Hepatic stellate cell (primary cell): ENCODE data around the gene STK24.

Source experiments
- DNase-seq: peaks from one replicate; pipeline ENCODE4 v3.0.0; 2011; ENCODE audit warnings: low spot score

STK24 gene

DNA sequence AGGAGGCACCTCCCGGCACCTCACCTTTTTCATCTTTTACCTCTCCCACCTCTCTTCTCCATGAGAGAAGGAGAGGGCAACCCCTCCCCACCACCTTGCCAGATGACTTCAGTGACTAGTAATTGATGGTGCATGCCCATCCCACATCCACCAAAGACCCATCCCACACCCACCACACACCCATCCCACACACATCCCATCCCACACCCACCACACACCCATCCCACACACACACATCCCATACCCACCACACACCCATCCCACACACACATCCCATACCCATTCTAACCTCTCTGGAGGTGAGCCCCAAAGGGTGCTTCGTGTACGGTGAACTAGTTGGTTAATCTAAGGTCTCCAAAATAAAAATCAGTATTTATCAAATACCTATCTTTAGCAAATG, 44.7 kb downstream of the STK24 start:
- no peak for DNase-seq

DNA sequence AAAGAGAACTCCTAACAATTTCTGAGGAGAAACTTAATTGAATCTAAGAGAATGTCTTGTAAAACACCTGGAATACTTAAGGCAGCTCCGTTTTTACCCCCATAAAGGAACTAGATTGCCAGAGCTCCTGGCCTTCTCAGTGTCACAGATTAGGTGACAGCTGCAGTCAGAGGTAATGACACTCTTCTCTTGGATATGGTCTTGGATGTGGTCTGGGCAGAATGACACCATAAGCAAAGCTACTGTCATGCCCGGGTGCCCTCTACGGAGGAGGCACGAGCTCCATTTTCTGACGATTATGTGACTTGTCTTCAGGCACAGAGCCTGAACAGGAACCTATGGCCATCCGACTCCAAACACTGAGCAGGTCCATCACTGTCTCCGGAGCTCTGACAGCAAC, 46.7 kb downstream of the STK24 start:
- DNase-seq: no peak

DNA sequence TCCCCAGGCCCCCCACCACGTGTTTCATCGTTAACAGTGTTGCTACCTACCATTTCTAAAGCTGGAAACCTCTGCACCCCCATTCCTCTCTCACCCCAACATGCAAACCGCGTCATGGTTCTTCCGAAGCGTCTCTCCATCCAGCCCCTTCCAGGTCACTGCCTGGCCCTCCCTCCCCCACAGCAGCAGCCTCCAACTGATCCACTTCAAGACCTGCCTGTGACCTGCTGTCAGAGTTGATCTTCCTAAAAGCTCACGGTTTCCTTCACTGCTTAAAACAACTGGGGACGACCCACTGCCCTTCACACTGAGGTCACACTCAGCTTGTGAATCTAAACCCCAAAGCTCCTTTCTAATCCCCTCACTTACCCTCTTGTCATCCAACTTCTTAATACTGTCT, 47.7 kb downstream of the STK24 start:
- DNase-seq: no peak

DNA sequence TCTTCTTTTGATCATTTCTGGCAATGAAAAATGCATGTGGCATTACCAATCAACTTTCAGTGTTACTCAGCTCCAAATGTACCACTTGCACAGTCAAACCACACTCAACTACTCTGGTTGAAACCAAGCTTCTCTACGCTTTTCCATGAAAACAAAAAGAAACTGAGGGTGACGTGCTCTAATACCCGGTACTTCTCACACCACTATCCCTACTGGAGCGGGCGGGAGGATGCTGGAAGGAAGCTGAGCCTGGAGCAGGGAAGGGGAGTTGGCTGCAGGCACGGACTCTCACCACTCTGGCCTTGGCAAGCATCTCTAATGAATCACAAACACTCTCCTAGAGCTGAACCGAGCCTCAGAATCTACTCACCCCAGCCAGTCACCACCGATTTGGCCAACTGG, 48.2 kb downstream of the STK24 start:
- DNase-seq: no peak

DNA sequence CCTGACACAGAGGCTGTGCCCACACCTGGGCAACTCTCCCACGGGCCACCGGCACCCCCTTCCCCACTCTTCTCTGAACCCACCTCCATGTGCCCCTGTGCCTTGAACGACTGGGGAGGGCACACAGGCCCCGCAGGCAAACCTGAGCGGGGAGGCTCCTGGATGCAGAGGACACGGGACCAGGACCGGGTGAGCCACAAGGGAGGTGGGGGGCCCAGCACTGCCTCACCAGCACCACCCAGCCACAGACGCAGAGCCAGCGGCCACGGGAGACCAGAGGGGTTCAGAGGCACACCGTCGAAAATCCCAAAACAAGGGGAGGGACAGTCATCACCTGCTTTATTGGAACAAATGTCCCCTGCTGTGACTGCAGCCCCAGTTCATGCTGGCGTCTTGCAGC, 49.4 kb downstream of the STK24 start:
- no peak for DNase-seq

DNA sequence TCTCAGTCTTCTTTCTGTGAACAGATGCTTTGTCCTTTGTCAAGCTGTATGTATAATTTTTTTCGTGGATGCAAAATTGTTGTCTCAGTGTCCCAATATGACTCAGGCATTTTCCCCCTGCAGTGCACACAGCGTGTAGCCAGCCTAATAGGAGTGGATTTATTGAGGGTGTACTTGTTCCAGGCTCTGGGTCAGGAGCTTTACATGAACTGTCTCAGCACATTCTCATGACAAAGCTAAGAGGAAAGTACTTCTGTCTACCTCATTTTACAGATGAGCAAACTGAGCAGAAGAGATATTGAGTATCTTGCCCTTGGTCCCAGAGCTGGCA, 50.8 kb downstream of the STK24 start:
- DNase-seq: no peak

DNA sequence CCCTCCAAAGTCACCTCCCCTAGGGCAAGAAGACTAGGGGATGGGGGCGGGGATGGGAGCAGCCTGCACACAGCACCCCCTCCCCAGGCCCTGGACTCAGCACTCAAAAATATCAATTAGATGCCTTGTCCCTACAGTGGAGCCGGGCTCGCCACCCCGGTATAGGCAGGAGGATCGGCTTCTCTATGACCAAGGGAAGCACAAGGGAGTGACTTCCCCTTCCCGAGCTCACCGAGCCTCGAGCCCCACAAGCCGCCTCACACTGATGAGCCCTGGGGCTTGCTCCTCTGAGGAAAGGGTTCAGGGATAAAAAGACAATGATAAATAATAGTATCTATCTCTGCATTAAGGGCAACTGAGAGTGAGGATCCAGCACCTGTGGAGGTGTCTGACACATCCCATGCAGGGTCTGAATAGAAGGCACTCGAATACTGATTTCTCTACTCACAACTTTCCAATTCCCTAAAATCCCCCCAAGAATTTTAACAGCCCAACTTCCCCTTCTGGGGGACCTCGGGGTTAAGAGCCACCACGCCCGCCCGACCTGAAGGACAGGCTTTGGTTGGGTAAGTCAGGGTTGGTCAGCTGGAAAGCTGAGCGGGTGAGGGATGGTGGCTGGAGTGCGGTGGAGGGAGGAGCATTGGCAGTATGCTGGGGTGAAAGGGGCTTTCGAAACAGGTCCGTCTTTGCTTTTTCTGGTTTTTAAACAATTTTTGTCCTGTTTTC, 51.3 kb downstream of the STK24 start:
- DNase-seq: no peak

DNA sequence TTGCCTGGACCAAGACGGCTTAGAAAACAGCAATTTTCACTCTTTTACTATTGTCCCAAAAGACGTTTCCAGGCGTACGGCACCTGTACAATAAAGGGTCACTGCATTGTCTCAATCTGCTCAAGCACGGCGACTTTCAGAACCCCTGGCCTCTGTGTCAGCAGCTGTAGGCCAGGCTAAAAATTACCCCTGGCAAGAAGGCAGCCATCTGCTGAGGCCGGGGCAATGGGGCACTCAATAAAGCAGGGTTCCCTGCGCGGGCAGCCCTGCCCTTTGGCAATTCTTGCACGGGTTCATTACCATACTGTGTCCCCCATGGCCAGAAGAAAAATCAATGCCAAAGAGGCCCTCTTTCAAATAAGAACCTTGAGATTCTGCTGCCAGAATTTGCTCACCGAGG, 52.1 kb downstream of the STK24 start:
- no peak for DNase-seq

DNA sequence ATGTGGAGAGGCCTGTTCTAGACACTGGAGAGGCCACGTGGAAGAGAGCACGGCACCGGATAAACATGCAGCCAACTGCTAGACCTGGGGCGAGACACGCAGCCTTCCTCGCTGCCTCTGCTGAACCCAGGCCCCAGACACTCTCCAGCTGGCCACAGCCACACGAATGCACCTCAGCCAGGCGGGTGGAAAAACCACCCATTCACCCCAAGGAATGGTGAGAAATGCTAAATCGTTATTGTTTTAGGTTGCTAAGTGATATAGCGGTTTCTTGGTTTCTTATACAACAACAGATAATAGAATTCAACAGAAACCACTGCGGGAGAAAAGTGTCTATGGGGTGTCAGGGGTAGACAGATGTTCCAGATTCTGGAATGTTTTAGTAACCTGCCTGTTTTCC, 52.5 kb downstream of the STK24 start:
- no peak for DNase-seq

DNA sequence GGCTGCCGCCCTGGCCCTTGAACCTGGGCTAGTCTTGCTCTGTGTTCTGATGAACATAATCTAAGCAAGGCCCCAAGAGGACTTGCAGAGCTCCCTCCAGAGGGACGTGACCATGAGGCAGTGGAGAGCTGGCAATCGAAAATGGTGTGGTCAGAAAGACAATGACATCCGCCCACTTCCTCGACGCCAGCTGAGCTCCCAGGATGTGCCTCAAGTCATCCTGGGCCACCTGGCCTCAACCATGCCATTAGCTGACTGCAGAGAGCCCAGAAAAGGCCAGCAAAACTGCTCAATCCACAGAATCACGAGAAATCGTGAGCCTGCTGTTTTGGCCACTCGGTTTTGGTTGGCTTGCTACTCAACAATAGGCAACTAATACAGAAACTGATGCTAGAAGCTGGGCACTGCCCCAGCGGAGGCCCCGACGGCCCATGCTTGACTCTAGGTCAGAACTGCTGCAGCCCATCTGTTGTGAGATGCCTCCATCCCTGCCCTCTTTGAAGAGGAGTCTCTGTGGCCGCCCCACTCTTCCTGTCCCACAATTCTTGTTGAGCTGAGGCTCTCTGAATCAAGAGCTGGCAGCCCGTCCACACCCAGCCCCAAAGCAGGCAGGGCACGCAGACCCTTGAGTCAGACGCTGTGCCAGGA, 53.3 kb downstream of the STK24 start:
- DNase-seq: no peak

DNA sequence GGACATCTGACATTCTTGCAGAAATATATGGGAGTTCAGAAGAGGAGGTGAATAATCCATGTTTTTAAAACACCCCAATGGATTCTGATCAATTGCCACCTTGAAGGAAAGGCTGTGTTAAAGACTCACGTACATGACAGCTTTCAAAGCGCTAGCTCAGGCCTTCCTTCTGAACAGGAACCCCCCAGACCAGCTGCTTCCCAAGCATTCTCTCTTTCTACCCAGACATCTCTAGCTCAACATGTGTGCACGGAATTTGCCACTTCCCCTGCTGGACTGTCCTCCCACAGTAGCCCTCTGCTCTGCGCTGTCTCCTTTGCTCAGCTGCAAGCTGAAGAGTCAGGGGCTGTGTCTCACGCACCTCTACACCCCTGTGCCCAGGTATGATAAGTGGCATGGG, 54.5 kb downstream of the STK24 start:
- no peak for DNase-seq

DNA sequence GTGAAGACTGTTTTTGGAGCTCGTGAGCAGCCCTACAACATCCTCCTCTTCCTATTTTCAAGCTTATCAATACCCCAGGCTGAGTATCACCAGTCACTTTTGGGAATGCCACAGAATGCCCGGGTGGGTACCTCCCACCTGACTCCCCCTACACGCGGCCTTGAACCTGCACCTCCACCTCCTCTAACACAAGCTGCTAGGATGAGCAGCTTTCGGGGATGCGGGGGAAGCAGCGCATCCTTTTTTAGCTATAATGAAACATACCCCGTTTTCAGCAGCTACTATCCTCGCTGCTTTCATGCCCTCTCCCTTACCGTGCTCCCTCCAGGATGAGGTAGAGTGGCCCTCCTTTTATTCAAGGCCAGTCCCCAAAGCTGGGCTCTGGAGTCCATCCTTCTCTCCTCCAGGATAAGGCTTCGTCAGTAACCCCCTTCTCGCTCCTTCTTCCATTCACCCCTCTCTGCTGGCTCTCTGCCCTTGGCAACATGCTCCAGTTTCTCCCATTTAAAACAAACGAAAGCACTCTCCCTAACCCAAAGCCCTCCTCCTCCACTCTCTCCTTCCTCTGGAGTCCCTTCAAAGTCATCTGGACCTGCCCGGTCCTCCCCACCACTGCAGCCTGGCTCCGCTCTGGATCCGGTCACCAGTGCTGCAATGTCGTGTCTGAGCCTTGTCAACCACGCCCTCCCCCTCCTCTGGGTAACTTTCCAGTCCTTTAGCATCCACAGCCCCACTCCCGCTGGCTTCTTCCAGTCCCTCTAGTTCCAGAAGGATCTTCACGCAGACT, 55.3 kb downstream of the STK24 start:
- no peak for DNase-seq

DNA sequence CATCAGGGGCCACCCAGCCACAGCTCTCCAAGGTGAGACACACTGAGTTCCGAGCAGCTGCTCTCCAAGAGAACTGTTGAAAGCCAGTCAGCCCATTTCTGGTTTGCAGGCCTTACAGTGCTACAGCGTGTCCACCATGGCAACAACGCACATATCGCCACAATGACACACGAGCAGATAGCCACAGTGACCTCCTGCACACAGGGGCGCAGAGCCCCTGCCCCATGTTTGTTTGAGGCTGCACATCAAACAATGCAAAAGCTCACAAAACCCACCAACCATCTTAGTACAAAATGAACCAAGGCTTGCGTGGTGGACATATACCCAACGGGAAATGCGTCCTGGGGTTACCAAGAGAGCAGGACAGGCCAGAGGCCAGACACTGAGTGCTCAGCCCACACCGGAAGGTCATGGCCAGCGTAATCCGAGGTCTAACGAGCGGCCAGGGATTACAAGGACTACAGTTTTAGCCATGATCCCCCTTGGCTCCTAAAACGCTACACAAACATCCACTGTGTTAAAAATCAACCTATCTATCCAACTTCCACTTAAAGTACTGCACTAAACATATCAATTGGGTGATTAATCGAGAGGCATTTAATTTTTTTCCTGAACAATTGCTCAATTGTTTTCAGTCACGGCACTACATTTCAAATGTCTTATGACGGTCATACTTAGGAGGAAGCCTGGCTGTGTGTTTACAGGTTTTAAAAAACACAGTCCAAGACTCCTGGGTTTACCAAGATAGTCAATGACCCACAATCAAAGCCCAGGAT, 56.0 kb downstream of the STK24 start:
- DNase-seq: no peak

DNA sequence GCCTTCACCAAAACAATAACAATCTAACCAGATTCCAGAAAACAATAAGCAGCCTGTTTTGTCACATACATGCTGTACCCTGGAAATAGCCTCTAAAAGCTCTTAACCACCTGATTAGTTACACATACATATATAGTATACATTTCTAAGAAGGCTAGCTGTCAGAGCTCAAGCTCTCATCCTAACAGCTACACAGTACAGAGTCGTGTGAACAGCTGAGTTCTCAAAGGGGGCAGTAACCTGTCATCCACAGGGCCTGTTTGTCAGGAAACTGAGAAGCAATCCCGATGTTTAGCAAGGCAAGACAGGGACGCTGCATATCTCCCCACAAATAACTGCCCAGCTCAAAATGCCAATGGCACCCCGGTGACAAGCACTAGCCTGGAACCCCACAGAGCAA, 56.9 kb downstream of the STK24 start:
- no peak for DNase-seq

DNA sequence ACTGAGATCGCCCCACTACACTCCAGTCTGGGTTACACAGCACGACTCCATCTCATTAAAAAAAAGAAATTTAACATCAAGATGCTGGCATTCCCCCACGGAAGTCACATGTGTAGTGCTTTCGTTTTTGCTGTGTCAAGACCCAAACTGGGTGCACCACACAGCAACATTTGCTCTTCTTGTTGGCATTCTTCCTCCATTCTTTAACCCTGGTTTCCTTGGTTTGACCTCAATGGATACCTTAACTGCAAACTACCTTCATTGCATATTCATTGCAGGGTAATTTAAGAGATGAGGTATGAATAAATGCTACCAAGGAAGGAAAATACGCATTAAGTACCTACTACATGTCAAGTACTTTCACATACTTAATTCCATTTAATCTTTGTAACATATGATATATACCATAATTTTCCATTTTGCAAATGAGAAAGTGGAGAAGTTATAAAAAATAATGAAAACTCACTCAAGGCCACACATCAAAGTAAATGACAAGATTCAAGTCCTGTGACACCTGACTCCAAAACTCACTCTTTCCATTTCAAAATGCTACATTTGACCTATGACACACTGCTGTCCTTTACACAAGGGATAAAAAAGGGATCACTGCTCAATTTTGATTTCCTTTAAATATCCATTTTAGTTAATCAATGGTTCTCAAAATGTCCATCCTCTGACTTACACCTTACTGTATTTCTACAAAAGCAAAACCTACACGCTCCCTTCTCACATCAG, 59.2 kb downstream of the STK24 start:
- DNase-seq: no peak

DNA sequence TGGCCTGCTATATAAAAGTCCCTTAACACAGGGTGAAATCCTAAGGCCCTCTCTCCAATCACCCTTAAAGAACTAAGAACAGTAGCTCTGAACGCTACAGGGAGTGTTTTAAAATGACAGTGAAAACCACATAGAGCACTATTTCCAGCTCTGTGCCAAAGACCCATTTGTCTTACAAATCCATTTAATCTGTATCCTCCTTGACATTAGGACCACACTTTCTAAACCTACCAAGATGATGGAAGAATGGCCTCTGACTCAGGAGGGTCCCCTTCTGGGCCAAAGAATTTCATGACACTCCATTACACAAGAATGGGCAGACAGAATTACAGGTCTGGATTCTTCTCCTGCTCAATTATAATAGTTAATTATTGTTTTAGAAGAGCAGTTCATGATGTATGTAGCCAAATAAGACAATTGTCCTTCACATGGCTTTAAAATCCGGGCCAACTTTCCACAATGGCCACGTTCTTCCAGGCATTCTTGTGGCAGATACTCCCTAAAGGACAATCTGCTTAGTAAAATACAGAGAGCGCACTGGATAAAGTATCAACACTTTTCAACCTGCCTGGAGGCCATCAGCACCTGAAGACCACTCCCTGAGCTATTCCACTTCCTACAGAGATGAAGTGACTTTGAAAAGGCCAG, 61.0 kb downstream of the STK24 start:
- no peak for DNase-seq

DNA sequence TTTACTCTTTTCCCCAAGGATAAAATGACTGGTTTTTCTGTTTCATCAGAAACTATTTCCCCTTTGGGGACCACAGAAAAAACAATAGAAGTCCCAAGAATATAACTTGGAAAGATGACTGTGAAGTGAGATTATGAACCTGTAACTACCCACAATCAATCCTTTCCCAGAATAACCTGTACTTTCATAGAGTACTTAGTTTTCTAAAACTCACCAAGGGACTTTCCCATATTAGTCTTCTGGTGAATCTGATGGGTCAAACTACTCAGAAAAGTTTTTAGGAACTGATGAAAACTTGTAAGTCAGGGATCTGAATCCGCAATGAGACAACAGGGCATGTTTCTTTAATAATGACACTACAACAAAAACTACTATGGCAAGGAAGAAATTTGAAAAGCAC, 62.6 kb downstream of the STK24 start:
- no peak for DNase-seq

DNA sequence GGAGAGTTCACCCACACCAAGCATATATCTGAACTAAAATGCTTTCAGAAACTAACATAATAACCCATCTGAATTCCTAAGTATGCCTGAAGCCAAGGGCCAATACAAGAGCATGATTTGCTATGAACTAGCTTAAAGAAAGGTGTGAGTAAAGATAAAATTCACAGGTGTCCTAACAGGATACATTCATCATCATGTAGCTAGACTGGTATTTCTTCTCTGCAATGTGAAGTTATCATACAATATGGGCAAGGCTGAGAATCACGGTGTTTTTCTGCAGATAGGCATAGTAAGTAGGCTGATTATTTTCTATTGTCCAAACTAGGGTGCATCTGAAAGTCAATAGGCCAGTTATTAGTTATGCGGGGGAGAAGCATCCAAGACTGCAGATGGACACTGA, 63.1 kb downstream of the STK24 start:
- DNase-seq: no peak

DNA sequence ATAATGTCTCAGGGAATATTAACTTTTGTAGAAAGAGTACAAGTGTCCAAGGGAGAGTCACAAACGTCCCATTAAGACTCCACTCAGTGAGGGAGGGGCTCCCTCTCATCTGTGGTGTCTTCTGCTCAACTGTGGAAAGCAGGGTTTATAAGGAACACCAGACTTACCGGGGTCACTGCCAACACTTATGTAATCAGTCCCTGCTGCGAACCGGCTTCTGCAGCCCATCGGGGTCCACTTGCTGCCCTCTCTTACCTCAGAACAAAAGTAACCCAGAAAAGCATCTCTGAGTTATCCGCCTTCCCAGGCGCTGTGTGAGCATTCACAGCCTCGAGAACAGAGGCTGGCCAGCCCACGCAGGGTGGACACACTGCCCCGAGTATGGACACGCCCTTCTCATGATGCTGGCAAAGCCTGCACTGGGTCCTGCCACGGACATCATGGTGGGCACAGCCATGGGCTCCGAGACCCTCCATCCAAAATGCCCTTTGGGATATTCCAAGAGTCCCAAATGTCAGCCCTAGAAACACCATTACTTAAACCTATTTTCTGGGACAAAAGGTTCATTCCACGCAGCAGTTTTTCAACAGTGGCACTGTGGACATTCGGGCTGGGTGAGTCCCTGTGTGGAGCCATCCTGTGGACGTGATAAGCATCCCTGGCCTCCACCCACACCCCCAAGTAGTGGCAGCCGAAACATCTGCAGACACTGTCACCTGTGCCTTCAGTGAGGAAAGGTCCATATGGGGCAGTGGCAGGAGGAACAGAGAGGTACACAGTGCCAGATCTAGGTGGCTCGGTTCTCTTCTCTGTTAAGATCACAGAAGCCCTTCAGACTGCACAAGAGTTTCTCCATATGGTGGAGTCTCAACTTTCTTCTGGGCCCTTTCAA, 63.9 kb downstream of the STK24 start:
- DNase-seq: no peak

DNA sequence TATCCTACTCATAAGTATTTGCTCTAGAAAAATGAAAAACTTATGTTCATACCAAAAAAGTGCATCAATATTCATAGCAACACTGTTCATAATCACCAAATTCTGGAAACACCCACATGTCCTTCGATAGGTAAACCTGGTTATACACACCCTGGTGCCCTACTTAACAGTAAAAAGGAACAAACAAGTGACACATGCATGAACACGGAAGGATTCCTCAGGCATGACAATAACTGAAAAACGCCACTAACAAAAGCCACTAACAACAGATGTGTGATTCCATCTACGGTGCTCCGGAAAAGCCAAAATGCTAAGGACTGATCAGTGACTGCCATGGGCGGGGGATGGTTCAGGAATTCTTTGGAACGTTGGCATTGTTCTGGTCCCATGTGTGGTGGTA, 65.5 kb downstream of the STK24 start:
- DNase-seq: no peak

DNA sequence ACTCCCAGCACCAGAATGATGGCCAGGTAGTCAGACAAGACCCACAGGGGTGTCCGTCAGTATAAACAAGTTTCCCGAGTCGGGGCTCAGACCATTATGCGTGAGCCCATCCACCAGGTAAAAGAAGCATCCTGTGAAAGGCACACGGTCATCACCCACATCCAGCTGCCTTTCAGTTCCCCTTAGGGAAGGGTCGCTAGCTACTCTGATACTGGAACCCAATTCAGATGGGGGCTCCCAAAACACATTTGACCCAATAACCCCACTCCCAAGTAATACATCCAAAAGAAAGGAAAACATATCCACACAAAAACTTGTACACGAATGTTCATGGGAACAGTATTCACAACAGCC, 66.8 kb downstream of the STK24 start:
- DNase-seq: no peak
